Measurements from ENCODE around the gene CDC42BPA.

Gene CDC42BPA

GRCh38 chr1:227330279-227331076 lies 12.2 kb upstream of the CDC42BPA start:
- no peak for DNase-seq

GRCh38 chr1:227328405-227329019 lies 10.2 kb upstream of the CDC42BPA start:
- no peak for DNase-seq

DNA sequence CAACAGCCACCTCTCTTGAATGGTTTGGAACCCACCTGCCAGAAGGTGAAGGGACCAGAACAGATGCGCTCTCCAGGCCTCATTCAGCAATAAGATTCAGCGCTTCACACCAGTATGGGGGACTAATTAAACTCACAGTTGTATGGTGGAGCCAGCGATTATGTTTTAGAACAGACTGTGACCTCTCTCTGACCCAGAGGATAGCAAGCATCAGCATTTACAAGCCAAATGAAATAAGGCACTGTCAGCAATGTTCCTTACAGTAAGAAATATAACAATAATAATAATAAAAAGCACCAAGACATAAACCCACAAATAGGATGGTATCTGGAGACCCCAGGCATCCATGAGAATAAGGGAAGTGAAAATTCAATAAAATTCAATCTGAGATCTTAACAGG lies 6.9 kb upstream of the CDC42BPA start:
- DNase-seq = no peak

DNA sequence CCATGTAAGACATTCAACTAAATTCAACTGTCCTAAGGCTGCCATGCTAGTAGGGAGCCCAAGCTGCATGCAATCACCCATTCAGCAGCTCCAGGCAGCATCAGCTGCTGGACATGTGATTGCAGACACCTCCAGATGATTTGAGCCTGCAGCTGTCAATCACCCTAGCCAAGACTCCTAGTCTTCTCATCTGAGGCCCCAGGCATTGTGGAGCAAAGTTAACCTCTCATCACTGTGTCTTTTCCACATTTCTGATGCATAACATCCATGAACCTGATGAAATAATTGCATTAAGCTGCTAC lies 5.6 kb upstream of the CDC42BPA start:
- DNase-seq = no peak

DNA sequence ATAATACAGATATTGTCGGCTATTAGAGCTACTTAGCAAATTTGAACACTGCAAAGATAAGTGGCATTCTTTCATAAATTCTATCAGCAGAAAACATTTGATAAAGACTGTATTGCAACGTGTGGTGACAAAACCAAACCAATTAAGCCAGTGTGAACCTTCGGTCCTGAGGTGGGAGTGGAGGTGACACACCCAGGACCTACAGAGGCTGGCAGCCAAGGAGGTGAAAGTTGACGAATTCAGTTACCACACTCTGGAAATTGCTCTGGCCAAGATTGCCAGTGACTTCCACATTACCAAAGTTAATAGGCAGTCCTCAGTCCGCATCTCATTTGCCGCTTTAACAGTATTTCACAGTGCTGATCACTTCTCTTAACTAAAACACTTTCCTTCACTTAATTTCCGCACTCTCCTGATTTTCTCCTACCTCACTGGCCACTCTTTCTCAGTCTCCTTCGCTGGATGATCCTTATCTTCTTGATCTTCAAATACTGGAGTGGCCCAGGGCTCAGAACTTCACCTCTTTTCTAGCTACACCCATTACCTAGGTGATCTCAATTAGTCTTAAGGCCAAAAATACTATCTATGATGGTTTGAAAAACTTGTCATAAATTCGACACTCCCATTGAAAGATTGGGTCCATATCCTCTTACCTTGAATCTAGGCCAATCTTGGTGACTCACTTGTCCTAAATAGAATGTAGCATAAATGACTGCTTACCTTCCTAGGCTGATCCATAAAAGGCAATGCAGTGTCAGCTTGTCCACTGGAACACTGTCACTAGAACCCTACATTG lies 5.1 kb upstream of the CDC42BPA start:
- DNase-seq = no peak

- DNase-seq = no peak
Measured at GRCh38 chr1:227322376-227322775, 4.1 kb upstream of the CDC42BPA start.

- no peak for DNase-seq
Measured at GRCh38 chr1:227321035-227321434, 2.7 kb upstream of the CDC42BPA start.

- no peak for DNase-seq
Measured at GRCh38 chr1:227320476-227320875, 2.2 kb upstream of the CDC42BPA start.

GRCh38 chr1:227318853-227319607 lies 738 bp upstream of the CDC42BPA start:
- peak; percentile 65 for DNase-seq

- peak; percentile 36 for DNase-seq
Measured at GRCh38 chr1:227317523-227318015, 723 bp downstream of the CDC42BPA start.

- peak; percentile 36 for DNase-seq
Measured at GRCh38 chr1:227317011-227317451, 1.3 kb downstream of the CDC42BPA start.

DNA sequence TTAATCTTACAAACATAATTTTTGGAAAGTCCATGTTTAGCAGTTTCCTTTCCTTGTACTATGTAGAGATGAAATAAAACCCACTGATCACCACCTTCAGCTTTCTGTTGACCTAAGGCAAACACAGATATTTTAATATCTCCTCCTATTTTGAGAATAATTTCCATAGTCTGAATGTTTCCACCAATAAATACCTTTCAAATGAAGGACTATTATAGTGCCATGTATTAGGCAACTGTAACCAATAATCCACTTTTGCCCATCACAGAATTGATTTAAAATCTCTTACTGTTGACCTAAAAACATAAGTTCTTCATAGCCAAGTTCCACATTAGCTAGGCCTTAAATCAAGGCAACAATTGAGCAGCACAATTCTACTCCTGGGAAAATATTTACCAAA lies 1.8 kb downstream of the CDC42BPA start:
- no peak for DNase-seq

- no peak for DNase-seq
Measured at GRCh38 chr1:227315629-227316346, 2.5 kb downstream of the CDC42BPA start.

DNA sequence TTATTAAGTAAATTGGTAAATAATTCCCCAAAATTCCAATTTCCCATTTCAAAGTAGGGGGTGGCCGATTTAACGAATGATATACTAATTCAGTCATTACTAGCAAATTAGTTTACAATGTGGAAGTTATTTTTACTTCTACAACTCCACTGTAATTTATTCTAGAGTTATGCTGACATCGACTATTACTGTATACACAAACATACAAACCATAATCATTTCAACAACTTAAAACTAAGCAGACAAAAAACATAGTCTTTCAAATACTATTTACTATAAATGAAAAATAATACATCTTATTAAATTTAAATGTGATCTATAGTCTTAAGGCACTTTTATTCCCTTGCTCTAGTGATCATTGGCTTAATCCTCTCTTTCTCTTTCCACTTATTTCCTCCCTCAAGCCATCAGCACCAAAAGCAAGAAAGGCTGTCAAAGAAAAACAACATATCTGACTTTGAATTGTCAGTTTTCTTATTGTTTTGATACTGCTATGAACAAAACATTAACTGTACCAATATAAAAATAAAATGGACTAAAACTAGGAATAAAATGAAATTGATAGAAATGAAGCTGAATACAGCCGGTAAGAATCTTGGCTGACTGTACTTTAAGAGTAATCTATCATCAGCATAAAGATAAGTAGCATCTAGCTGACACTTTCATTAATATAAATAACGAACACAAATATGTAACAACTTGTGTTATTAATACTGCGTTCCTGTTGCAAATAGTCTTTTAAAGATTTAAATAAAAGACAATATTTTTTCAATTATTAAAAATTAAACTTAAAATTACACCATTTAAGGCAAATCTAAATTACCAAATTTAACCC lies 4.1 kb downstream of the CDC42BPA start:
- DNase-seq = no peak

DNA sequence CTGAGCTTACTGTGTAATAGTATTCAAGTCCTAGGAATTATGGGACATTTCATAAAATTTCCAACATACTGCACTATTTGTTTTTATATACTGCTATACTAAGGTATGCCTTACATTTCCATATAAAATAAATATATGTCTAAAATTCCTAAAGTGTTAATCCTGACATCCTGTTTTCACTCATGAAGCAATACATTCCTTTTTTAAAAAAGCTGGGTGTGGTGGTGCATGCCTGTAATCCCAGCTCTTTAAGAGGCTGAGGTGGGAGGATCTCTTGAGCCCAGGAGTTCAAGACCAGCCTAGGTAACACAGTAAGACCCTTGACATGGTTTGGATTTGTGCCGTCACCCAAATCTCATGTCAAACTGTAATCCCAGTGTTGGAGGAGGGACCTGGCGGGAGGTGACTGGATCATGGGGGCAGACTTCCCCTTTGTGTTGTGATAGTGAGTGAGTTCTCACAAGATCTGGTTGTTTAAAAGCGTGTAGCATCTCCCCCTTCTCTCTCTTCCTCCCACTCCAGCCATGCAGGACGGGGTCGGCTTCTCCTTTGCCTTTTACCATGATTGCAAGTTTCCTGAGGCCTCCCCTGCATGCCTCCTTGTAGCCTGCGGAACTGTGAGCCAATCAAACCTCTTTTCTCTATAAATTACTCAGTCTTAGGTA lies 5.8 kb downstream of the CDC42BPA start:
- DNase-seq = no peak

GRCh38 chr1:227311389-227312001 lies 6.8 kb downstream of the CDC42BPA start:
- no peak for DNase-seq

DNA sequence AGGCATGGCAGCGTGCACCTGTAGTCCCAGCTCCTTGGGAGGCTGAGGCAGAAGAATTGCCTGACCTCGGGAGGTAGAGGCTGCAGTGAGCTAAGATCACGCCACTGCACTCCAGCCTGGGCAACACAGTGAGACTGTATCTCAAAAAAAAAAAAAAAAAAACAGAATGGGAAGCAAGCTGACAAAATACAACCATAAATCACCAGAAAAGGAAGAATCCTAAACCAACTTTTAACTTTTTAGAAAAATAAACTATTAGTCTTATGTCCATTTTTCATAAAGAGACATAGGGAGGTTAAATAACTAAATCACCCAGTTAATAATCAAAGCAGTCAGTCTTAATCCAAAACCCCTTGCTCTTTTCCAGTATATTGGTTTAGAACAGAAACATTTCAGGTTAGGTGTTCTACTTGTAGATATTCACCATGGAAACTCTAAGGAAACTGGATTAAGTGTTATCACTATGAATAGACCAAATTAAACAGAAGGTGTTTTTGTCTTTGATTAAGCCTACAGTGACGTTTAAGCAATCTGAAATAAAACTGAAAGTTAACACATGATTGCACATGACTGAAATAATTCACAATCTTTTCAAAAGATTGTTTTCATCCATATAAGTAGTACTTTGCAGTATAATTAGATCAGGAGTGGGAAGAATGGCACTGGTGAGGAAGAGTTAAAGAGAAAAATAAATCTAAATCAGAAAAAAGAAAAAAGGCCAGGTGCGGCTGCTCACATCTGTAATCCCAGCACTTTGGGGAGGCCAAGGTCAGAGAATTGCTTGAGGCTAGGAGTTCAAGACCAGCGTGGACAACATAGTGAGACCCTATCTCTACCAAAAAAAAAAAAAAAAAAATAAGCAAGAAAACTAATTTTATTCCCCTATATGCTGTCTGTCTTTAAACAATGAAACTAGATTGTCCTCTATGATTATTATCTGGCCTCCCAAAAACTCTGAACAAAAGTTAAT lies 9.6 kb downstream of the CDC42BPA start:
- DNase-seq = no peak

DNA sequence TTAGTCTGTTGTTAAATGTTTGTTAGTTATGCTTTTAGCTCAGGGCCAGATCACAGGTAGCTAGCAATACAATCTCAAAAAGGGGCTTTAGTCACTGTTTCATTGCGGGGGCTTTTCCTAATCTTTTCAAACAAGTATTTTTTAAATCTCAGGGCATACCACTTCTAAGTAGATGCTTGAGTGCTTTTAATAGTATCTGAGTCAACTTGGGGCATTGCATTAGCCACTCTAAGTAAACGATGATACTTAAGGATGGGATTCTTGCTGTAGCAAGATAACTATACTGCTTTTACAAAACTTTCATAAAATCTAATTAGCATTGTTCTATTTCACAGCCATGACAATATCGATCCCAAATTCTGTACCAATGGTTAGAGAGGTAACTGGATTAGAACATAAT lies 11.6 kb downstream of the CDC42BPA start:
- no peak for DNase-seq
